ENCODE data around the gene VSIG2.

The VSIG2 gene

GRCh38 chr11:124762624-124763155, 10.6 kb upstream of the VSIG2 start:
- DNase-seq, result peak; percentile 36

- peak; percentile 42 for DNase-seq
Measured at GRCh38 chr11:124762105-124762623, 10.1 kb upstream of the VSIG2 start, which contains the start of gene ESAM. ESAM (minus strand) TSS chr11:124762290; CDS start chr11:124762154, 136 bp downstream.

GRCh38 chr11:124761301-124762104, 9.4 kb upstream of the VSIG2 start:
- DNase-seq, result no peak

- no peak for DNase-seq
Measured at GRCh38 chr11:124760806-124761205, 8.8 kb upstream of the VSIG2 start.

GRCh38 chr11:124760205-124760652, 8.2 kb upstream of the VSIG2 start:
- DNase-seq, result no peak

- no peak for DNase-seq
Measured at GRCh38 chr11:124759266-124760204, 7.5 kb upstream of the VSIG2 start.

GRCh38 chr11:124758355-124759265, 6.6 kb upstream of the VSIG2 start:
- peak; percentile 56 for DNase-seq

GRCh38 chr11:124757320-124757719, 5.3 kb upstream of the VSIG2 start:
- no peak for DNase-seq

GRCh38 chr11:124756753-124757227, 4.7 kb upstream of the VSIG2 start:
- DNase-seq, result no peak

- DNase-seq, result no peak
Measured at GRCh38 chr11:124756033-124756752, 4.1 kb upstream of the VSIG2 start.

GRCh38 chr11:124754710-124755109, 2.7 kb upstream of the VSIG2 start:
- no peak for DNase-seq

GRCh38 chr11:124754309-124754708, 2.3 kb upstream of the VSIG2 start:
- DNase-seq, result no peak

GRCh38 chr11:124753624-124754023, 1.6 kb upstream of the VSIG2 start:
- no peak for DNase-seq

- DNase-seq, result no peak
Measured at GRCh38 chr11:124753205-124753604, 1.1 kb upstream of the VSIG2 start.

GRCh38 chr11:124752471-124753102, 532 bp upstream of the VSIG2 start:
- DNase-seq, result no peak

GRCh38 chr11:124751391-124751740, 689 bp downstream of the VSIG2 start:
- DNase-seq, result no peak

- no peak for DNase-seq
Measured at GRCh38 chr11:124749912-124750311, 2.1 kb downstream of the VSIG2 start.

GRCh38 chr11:124748481-124749343, 3.3 kb downstream of the VSIG2 start:
- no peak for DNase-seq

GRCh38 chr11:124748100-124748418, 4.0 kb downstream of the VSIG2 start:
- no peak for DNase-seq
